GM19397 (cell line): ENCODE measurements around the gene ABCC9.

Experiments used
- ATAC-seq: cut with Tn5 transposase; IDR thresholded peaks from one replicate; pipeline ENCODE4 v1.9.1; 2021; ENCODE audit warnings: mild to moderate bottlenecking, moderate library complexity; ENCODE audit not compliant: unreplicated experiment

Gene ABCC9

GRCh38 chr12:21776175-21776574 is 165.1 kb downstream of the ABCC9 start:
- no peak for ATAC-seq

DNA sequence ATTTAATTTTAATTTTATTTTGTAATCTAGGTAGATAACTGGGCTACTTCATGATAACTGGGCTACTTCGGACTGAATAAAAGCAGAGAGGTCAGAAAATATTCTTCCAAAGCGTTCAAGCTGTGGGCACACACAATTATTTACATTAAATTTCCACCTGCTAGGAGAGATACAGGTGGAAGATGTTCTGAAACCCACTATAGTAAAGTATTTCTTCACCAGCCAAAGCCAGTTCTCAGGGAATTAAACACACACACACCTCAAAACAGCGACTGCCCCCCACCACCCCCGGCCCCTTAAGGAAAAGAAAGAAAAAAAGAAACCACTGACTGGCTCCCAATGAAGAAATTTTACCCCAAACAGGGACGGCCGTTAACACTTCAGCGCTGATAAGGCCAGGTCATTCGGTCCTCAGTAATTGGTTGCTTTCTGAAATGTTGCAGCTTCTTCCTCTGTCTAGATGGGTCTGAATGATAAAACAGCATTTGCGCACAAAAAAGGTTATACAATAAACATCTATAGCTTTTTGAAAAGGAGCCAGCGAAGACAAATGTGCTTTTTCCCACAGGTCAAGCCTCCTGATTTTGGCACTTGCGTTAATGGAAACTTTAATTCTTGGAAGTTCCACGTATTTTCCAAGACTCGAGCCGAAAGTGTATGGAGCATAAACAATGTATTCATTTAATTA is 165.9 kb downstream of the ABCC9 start:
- no peak for ATAC-seq

DNA sequence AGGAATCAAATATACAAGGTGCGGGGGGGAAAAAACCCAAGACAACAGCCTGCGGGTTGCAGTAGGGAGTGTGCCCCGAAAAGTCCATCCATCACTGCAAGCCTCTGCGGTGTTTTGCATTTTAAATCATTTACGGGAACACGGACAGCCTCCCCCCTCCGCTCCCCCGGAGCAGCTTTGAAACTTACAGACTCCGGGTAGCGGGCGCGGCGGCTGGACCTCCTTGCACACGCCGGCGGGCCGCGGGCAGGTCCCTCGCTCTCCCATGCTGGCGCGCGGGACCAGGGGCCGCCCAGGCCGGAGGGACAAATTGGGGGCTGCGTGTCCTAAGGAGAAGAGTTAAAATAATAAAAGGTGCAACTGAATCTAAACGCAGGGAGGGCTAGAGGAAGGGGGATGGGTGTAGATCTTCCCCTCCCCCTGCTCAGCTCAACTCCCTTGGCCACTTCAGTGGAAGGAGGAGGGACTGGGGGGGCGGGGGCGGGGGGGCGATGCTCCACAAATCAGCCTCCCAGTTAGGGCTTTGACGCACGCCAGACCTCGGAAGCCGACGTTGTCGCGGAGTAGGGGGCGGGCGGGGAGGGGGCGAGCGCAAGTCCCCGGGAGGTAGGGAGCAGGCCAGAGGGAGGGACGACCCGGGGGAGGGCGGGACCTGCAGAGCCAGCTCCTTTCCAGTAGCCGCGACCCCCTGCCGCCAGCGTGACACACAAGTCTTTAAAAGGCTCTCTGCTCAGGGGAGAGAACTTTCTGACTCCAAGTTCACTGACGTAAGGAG is 166.7 kb downstream of the ABCC9 start, which contains the start of gene KCNJ8:
Gene KCNJ8 (minus strand): TSS at position 349 of the 775 bp plus-strand sequence. CDS start 1,090 bp downstream, outside the sequence.
- no peak for ATAC-seq

GRCh38 chr12:21773806-21774205 is 167.4 kb downstream of the ABCC9 start:
- ATAC-seq, result no peak

DNA sequence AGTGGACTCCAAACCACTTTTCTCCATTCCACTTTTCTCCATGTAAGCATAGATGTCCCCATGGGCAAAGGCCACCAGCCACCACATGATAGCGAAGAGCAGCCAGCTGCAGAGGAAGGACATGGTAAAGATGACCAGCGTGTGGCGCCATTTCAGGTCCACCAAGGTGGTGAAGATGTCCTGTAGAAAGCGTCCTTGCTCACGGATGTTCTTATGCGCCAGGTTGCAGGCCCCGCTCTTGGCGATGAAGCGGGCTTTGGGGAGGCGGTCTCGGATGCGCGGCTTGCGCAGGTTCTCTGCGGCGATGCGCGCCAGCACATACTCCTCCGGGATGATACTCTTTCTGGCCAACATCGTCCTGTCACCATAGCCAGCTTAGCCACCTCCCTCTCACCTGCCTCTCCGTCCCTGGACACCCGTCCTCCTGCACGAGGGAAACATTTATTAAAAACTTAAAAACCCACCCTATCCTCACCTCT is 167.9 kb downstream of the ABCC9 start:
- no peak for ATAC-seq

DNA sequence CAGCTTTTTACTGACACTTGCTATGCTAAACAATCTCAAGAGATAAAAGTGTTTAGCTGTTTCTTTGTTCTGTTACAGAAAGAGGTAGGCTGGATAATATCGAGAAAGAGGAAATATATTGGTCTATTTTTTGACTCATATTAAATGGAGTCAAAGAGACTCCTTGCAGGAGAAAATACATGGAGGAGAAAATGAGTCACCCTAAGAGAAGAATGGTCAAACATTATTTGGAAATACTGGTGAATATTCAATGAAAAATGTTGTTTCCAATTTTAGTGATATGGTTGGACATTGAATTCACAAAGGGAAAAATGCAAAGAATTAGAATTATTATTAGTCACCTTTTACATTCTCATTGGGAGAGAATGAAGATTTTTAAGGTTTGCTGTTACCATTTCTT is 169.9 kb downstream of the ABCC9 start:
- no peak for ATAC-seq

DNA sequence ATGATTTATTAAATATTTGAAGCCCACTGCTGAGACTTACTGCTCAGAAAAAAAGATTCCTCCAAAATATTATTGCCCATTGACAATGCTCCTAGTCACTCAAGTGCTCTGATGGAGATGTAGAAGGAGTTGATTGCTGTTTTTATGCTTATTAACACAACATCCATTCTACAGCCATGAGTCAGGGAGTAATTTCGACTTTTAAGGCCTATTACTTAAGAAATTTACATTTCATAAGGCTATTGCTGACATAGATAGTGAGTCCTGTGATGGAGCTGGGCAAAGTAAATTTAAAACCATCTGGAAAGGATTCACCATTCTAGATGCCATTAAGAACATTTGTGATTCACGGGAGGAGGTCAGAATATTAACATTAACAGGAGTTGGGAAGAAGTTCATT is 171.9 kb downstream of the ABCC9 start:
- ATAC-seq, result no peak

GRCh38 chr12:21766403-21766802 is 174.8 kb downstream of the ABCC9 start:
- ATAC-seq, result no peak

DNA sequence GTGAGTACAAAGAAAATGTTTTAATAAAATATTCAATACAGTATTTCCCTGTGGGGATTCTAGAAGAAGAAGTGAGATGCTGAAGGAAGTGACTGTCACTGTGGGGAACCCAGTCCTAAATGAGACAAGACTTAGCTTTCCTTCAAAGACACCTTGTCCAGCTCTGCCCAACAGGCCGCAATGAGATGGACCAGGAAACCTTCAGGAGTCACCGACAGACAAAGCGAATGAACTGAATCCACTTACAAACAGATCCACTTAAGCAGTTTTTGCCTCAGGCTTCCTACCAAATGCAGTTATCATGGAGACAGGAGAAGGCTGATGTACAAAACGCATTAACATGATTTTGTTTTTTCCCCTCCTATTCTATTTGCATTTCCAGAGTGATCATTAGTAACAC is 176.3 kb downstream of the ABCC9 start:
- ATAC-seq, result no peak

DNA sequence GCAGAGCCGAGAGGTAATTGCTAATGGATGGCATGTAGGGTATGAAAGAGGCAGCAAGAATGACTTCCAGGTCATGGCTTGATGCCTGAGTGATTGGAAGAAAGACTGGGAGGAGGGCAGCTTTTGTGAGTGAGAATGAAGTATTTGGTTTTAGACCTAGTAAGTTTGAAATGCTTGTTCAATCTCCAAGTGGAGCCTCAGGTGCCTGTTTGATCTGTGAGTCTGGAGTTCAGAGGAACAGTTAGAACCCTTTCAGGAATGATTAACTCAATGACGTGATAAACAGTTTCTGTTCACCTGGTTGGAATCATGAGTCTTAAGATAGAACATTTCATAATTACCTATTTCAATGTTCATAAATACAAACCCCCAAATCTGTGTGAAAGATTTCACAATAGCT is 177.2 kb downstream of the ABCC9 start:
- ATAC-seq, result no peak

GRCh38 chr12:21763531-21763930 is 177.7 kb downstream of the ABCC9 start:
- ATAC-seq, result no peak

DNA sequence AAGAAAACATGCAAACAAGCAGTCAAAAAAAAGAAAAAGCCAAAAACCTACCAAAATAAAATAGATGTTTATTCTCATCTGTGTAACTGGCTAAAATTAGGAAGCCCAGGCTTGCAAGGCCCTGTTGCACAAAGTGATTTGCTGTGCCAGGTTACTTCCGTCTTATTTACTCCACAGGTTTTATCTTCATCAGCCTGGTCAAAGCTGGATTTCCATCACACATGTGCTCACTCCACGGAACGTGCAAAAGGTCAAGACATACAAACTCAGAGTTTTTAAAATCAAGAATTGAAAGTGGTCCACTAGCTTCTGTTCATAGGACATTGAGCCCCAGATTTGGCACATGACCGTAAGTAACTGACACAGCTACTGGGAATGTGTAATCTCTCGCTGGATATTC is 181.5 kb downstream of the ABCC9 start:
- ATAC-seq, result no peak

GRCh38 chr12:21757735-21758134 is 183.5 kb downstream of the ABCC9 start:
- ATAC-seq, result no peak

- no peak for ATAC-seq
Observed at GRCh38 chr12:21756699-21757098, 184.5 kb downstream of the ABCC9 start.

- no peak for ATAC-seq
Observed at GRCh38 chr12:21751517-21751916, 189.7 kb downstream of the ABCC9 start.
